HepG2 (cell line): ENCODE results near the gene EGR1.

Experiments
- CREM ChIP-seq, 2 experiments: sonication (generic) in 1 of 2; formaldehyde crosslinking in 1 of 2; IDR thresholded peaks; 2 replicates each; pipeline versions ENCODE4 v1.4.0 to v1.6.1; 2016 to 2020; ENCODE audit warnings: antibody characterized with exemption in 1 of 2, mild to moderate bottlenecking in 1 of 2, missing genetic modification reagents in 1 of 2
- FOXM1 ChIP-seq: sonication (generic); formaldehyde crosslinking; IDR thresholded peaks from 2 replicates; pipeline ENCODE4 v1.5.0; 2020; ENCODE audit warnings: missing genetic modification reagents
- POLR2A ChIP-seq, 2 experiments: IDR thresholded peaks; 2 replicates each; pipeline ENCODE4 v1.6.1; 2011; ENCODE audit warnings: low read depth in 2 of 2, low read length in 2 of 2, mild to moderate bottlenecking in 1 of 2, moderate library complexity in 1 of 2; ENCODE audit not compliant: insufficient read depth in 1 of 2
- POLR2AphosphoS5 ChIP-seq: IDR thresholded peaks from 2 replicates; pipeline ENCODE4 v1.6.1; 2012; ENCODE audit warnings: low read depth, low read length
- REST ChIP-seq, 2 experiments: IDR thresholded peaks; 2 replicates each; pipeline ENCODE4 v1.6.1; 2011 to 2012; ENCODE audit warnings: low read length in 2 of 2, borderline replicate concordance in 1 of 2, low read depth in 1 of 2, mild to moderate bottlenecking in 1 of 2, moderate library complexity in 1 of 2
- SMC3 ChIP-seq: IDR thresholded peaks from 2 replicates; pipeline ENCODE4 v1.6.1; 2011; ENCODE audit warnings: low read length, improper control_type of control experiment
- SP2 ChIP-seq: sonication (generic); formaldehyde crosslinking; IDR thresholded peaks from 2 replicates; pipeline ENCODE4 v1.5.1; 2020; ENCODE audit warnings: mild to moderate bottlenecking, missing genetic modification reagents
- STAT5B ChIP-seq: sonication (generic); formaldehyde crosslinking; IDR thresholded peaks from 2 replicates; pipeline ENCODE4 v1.4.0; 2020; ENCODE audit warnings: missing genetic modification reagents
- TBX3 ChIP-seq: fragments of 450-650 bp; IDR thresholded peaks from 2 replicates; pipeline ENCODE4 v1.6.1; 2017; ENCODE audit warnings: antibody characterized with exemption, mild to moderate bottlenecking, inconsistent platforms, borderline replicate concordance
- ZBTB49 ChIP-seq: sonication (generic); formaldehyde crosslinking; IDR thresholded peaks from 2 replicates; pipeline ENCODE4 v1.4.0; 2020; ENCODE audit warnings: missing genetic modification reagents, borderline replicate concordance
- ZNF282 ChIP-seq: fragments of 450-650 bp; IDR thresholded peaks from 2 replicates; pipeline ENCODE4 v1.6.1; 2018; ENCODE audit not compliant: partially characterized antibody
- TF ChIP-seq, protein P1 (sequence below): sonication (generic); formaldehyde crosslinking; IDR thresholded peaks from 2 replicates; pipeline ENCODE4 v1.5.0; 2020; ENCODE audit warnings: mild to moderate bottlenecking, missing genetic modification reagents, moderate library complexity
- TF ChIP-seq, protein P2 (sequence below): sonication (generic); formaldehyde crosslinking; IDR thresholded peaks from 2 replicates; pipeline ENCODE4 v1.4.0; 2020; ENCODE audit warnings: missing genetic modification reagents
- TF ChIP-seq, protein P3 (sequence below): sonication (generic); formaldehyde crosslinking; IDR thresholded peaks from 2 replicates; pipeline ENCODE4 v1.4.0; 2020; ENCODE audit warnings: low read depth, mild to moderate bottlenecking, missing genetic modification reagents

GRCh38 chr5:138445547-138446271, 19.6 kb upstream of the EGR1 start:
- no peak for TF ChIP-seq CREM (IDR thresholded peaks at IDR 0.05)
- TF ChIP-seq CREM (CRISPR knock-in tag; IDR thresholded peaks at IDR 0.05) = no peak
- no peak for TF ChIP-seq POLR2AphosphoS5
- TF ChIP-seq POLR2A (IDR thresholded peaks at IDR 0.05; ENCODE audit: insufficient read depth in 1 of 2, low read depth in 2 of 2, low read length in 2 of 2) = no peak
- TF ChIP-seq REST (IDR thresholded peaks at IDR 0.05; ENCODE audit: borderline replicate concordance in 1 of 2, low read depth in 1 of 2, low read length in 2 of 2) = no peak
- TF ChIP-seq, protein P1, sequence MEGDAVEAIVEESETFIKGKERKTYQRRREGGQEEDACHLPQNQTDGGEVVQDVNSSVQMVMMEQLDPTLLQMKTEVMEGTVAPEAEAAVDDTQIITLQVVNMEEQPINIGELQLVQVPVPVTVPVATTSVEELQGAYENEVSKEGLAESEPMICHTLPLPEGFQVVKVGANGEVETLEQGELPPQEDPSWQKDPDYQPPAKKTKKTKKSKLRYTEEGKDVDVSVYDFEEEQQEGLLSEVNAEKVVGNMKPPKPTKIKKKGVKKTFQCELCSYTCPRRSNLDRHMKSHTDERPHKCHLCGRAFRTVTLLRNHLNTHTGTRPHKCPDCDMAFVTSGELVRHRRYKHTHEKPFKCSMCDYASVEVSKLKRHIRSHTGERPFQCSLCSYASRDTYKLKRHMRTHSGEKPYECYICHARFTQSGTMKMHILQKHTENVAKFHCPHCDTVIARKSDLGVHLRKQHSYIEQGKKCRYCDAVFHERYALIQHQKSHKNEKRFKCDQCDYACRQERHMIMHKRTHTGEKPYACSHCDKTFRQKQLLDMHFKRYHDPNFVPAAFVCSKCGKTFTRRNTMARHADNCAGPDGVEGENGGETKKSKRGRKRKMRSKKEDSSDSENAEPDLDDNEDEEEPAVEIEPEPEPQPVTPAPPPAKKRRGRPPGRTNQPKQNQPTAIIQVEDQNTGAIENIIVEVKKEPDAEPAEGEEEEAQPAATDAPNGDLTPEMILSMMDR (CRISPR knock-in tag) = no peak
- TF ChIP-seq, protein P2, sequence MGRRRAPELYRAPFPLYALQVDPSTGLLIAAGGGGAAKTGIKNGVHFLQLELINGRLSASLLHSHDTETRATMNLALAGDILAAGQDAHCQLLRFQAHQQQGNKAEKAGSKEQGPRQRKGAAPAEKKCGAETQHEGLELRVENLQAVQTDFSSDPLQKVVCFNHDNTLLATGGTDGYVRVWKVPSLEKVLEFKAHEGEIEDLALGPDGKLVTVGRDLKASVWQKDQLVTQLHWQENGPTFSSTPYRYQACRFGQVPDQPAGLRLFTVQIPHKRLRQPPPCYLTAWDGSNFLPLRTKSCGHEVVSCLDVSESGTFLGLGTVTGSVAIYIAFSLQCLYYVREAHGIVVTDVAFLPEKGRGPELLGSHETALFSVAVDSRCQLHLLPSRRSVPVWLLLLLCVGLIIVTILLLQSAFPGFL (CRISPR knock-in tag) = no peak
- TF ChIP-seq STAT5B = no peak
- no peak for TF ChIP-seq ZBTB49
- TF ChIP-seq, protein P3, sequence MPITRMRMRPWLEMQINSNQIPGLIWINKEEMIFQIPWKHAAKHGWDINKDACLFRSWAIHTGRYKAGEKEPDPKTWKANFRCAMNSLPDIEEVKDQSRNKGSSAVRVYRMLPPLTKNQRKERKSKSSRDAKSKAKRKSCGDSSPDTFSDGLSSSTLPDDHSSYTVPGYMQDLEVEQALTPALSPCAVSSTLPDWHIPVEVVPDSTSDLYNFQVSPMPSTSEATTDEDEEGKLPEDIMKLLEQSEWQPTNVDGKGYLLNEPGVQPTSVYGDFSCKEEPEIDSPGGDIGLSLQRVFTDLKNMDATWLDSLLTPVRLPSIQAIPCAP (CRISPR knock-in tag) = no peak
- TF ChIP-seq SMC3 = no peak
- no peak for TF ChIP-seq ZNF282
- no peak for TF ChIP-seq FOXM1 (CRISPR knock-in tag)
- no peak for TF ChIP-seq SP2 (CRISPR knock-in tag)
- TF ChIP-seq TBX3 = no peak
